BJ (cell line): Measurements from ENCODE around the gene PTTG1. TPM values are rescaled to one million over a fixed set of nuclear protein-coding genes. Genes with fewer than 3 reads are reported as not detected.
A peak's percentile ranks its signal among the peaks of the same experiment; 100 is the strongest.

Experiments used
- CTCF ChIA-PET: fragments of 350-600 bp; formaldehyde crosslinking; extraction: SDS; loops from one replicate; lab custom pipeline; 2021; ENCODE audit warnings: antibody characterized with exemption, inconsistent platforms; lab: Yijun Ruan, JAX
- POLR2A ChIA-PET: fragments of 300-600 bp; sonication (Branson Sonifier 250); formaldehyde crosslinking; extraction: SDS; loops from one replicate; lab custom pipeline; 2021; ENCODE audit warnings: antibody characterized with exemption; lab: Charles Lee
- DNase-seq: peaks from one replicate; pipeline ENCODE4 v3.0.0-alpha.2; 2011; ENCODE audit warnings: low read depth
- H3K27me3 ChIP-seq: 2 replicates; pipeline ENCODE4 v1.6.0; 2011; ENCODE audit warnings: low read length; ENCODE audit not compliant: control insufficient read depth, insufficient read depth
- H3K36me3 ChIP-seq: 2 replicates; pipeline ENCODE4 v1.5.1; 2011; ENCODE audit warnings: low read length; ENCODE audit not compliant: control insufficient read depth, insufficient read depth
- H3K4me3 ChIP-seq: 2 replicates; pipeline ENCODE4 v1.5.1; 2011; ENCODE audit warnings: low read depth, mild to moderate bottlenecking, control low read depth, low read length
- CTCF ChIP-seq: IDR thresholded peaks from 2 replicates; pipeline ENCODE4 v1.5.1; 2011; ENCODE audit warnings: low read depth, mild to moderate bottlenecking, control low read depth, inconsistent platforms, low read length, moderate library complexity; ENCODE audit not compliant: insufficient read depth
- polyA minus RNA-seq: library from RNA; depleted of rRNA, polyadenylated mRNA; stranded (reverse); fragments of >200 nt; gene quantifications from 2 replicates; pipeline ENCODE4 v1.2.3, GENCODE V29; 2011; rRNA and poly(A)+ RNA removed
- polyA plus RNA-seq: library from polyadenylated mRNA; depleted of rRNA; stranded (reverse); fragments of >200 nt; gene quantifications from 2 replicates; pipeline ENCODE4 v1.2.3, GENCODE V29; 2011; rRNA removed

PTTG1 gene
- polyA plus RNA-seq (59.3 and 109 TPM in 2 replicates), polyA minus RNA-seq (13.8 and 16.1 TPM in 2 replicates)

GRCh38 chr5:160421625-160422258, at the start of gene PTTG1:
Gene PTTG1, plus strand, starts transcription at chr5:160421855. Its CDS starts 458 bp downstream, at chr5:160422313.
- peak; percentile 83 for DNase-seq

GRCh38 chr5:160375166-160375565, 46.5 kb upstream of the PTTG1 start:
- no peak for TF ChIP-seq CTCF

More at GRCh38 chr5:160421625-160422258, at the start of gene PTTG1:
- no peak for TF ChIP-seq CTCF
- Histone ChIP-seq H3K4me3 (peak within 1 kb of the TSS; percentile 68), H3K36me3 (0 out of 2 replicates have a peak, but pooled peaks cover 2% of the 10 kb centered on the region), H3K27me3 (no peaks in the 10 kb centered on the region)
- ChIA-PET CTCF (interaction anchor here (0.9 to 9.8 kb wide), 3 partner anchors 10 to 18 kb away, joined by 3 to 108 read pairs (median 3); no protein-coding TSS in a partner anchor), POLR2A (interaction anchor here (0.6 to 0.7 kb wide), 4 partner anchors 22 to 1457 kb away, joined by 3 to 6 read pairs (median 4); partner anchors contain the start of gene FAM200C)

GRCh38 chr5:160375701-160376100, 46.0 kb upstream of the PTTG1 start:
- CTCF ChIA-PET, result interaction anchor here (1.2 to 1.4 kb wide), 2 partner anchors 30 to 71 kb away, joined by 3 to 4 read pairs; no protein-coding TSS in a partner anchor
- no peak overlapping the region for H3K4me3 ChIP-seq
- H3K36me3 ChIP-seq, result no peaks in the 10 kb centered on the region
- H3K27me3 ChIP-seq, result peaks cover 7% of the 10 kb centered on the region; the same call in 1 of the 2 replicates
- no peak for DNase-seq
- POLR2A ChIA-PET, result interaction anchor here (0.6 kb wide), 1 partner anchor 14 kb away, joined by 5 read pairs; no protein-coding TSS in a partner anchor
- TF ChIP-seq CTCF, result no peak

More at GRCh38 chr5:160375166-160375565, 46.5 kb upstream of the PTTG1 start:
- Histone ChIP-seq H3K27me3 (peaks cover 7% of the 10 kb centered on the region; the same call in 1 of the 2 replicates), H3K36me3 (no peaks in the 10 kb centered on the region), H3K4me3 (no peak overlapping the region)
- CTCF ChIA-PET, result interaction anchor here (1.0 to 1.2 kb wide), 2 partner anchors 14 to 71 kb away, joined by 3 read pairs; no protein-coding TSS in a partner anchor
- no peak for DNase-seq
- POLR2A ChIA-PET, result no interaction called here

DNA sequence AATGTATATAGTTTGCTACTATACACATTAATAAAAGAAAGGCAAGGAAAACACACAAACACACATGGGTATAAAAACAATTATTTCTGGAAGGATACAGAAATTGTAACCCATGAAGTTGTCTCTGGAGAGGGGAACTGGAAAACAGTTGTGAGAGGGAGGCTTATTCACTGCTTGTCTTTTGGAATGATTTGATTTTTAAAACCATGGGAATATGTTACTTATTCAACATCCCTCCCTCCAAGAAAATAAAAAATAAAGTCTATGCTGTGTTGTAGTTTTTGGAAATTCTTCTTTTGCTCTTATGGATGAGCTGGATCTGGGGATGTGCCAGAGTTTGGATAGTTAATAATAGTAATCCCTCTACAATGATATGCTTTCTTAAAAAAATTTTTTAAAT, 45.2 kb upstream of the PTTG1 start:
- no peak for DNase-seq
- no peak overlapping the region for H3K4me3 ChIP-seq
- peaks cover 7% of the 10 kb centered on the region for H3K27me3 ChIP-seq
- ChIA-PET CTCF (interaction anchor here (1.4 kb wide), 2 partner anchors 13 to 31 kb away, joined by 4 to 5 read pairs; no protein-coding TSS in a partner anchor), POLR2A (interaction anchor here (0.6 kb wide), 2 partner anchors 13 to 389 kb away, joined by 5 read pairs; no protein-coding TSS in a partner anchor)
- H3K36me3 ChIP-seq, result no peaks in the 10 kb centered on the region
- TF ChIP-seq CTCF, result no peak

DNA sequence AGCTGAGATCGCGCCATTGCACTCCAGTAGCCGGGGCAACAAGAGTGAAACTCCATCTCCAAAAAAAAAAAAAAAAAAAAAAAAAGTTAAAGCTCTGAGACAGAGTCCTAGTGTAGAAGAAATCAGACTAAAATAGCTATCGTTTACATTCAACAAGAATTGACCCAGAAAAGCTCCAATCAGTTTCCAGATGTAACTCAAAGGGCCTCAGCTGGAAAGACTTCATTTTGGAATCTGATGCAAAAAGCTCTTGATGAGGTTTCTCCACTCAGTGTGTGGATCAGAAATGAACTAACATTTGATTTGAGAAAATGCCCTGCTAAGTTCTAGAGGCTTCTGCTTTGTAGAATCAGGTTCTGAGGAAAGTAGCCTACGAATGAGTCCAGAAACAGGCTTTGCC, 44.0 kb upstream of the PTTG1 start:
- no peaks in the 10 kb centered on the region for H3K36me3 ChIP-seq
- peaks cover 4% of the 10 kb centered on the region for H3K27me3 ChIP-seq
- no peak for TF ChIP-seq CTCF
- no peak overlapping the region for H3K4me3 ChIP-seq
- ChIA-PET CTCF (interaction anchor here (1.3 to 3.0 kb wide), 3 partner anchors 12 to 356 kb away, joined by 5 to 20 read pairs (median 5); no protein-coding TSS in a partner anchor), POLR2A (no interaction called here)
- no peak for DNase-seq
